ENCODE measurements around the gene KRT81.

DNA sequence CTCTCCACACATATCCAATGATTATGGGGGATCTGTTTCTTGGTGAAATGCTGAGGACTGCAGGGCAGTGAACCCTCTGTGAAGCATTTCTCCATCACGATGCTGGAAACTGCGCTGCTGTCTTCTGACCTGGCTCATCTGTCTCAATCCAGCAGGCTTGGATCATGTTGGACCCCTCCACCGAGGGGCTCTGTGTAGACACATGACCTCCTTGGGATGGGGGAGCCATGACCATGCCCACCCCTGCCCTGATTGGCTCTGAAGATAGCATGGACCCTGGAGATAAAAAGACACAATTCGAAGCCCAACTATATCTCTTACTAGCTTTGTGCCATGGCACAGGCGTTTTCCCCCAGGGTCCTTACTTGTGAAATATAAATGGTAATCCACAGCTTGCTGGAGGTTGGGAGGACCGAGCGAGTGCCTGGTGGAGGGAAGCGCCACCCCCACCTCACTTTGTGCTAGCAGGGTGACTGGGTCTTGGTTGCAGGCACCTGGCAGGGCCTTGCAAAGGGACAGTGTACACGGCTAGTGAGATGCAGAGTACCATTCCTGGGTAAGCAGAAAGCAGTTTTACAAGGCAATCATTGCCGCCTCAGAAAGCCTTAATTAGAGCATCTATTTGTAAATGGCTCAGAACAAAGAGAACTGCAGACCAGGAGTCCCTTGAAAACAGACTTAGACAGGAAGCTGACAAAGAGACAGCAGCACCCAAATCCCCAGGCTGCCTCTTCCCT lies 32.2 kb upstream of the KRT81 start:
- TF ChIP-seq ZNF384 (IDR thresholded peaks at IDR 0.05) (no peak), LEF1 (IDR thresholded peaks at IDR 0.05; ENCODE audit: borderline replicate concordance) (no peak)
- TF ChIP-seq, protein P1, sequence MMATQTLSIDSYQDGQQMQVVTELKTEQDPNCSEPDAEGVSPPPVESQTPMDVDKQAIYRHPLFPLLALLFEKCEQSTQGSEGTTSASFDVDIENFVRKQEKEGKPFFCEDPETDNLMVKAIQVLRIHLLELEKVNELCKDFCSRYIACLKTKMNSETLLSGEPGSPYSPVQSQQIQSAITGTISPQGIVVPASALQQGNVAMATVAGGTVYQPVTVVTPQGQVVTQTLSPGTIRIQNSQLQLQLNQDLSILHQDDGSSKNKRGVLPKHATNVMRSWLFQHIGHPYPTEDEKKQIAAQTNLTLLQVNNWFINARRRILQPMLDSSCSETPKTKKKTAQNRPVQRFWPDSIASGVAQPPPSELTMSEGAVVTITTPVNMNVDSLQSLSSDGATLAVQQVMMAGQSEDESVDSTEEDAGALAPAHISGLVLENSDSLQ (IDR thresholded peaks at IDR 0.05) = no peak

Measured in HEK293T (cell line).